ENCODE measurements around the gene UNKL.
A peak's percentile ranks its signal among the peaks of the same experiment; 100 is the strongest.
"Not testable (repeated sequence)": the region's sequence is repeated elsewhere in the genome, so short reads cannot be mapped to it uniquely, and the experiment has no call there.

UNKL gene

DNA sequence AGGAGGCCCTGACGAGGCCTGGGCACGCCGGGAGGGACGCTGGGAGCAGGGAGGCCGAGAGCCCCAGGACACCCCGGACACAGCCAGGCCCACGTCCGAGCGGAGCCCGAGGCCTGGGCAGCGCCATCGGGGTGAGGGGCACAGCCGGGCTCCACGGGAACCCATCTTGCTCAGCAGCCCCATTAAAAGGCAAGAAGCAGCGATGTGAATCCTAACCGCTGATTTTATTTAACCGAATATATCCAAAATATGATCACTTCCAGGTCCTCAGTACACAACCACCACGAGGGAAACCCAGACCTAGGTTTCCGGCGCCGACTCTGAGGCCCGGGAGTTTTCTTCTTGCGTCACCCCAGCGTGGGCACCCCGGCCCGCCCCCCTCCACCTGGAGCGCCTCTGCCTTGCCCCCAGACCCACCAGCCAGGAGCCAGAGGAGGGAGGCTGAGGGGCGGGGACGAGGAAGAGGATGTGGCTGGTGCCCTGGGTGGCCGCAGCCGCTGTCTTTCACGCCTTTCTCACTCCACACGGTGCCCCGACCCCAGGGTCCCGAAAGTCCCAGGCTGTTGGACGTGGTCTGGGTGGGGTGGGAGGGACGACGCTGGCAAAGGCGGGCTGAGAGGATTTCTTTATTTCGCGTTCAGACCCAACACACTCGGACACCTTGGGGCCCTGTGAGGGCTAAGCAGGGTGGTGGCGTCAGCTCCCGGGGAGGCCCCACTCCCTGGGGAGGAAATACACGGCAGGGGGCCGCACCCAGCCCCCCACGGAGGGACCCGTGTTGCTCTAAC lies 30.4 kb upstream of the UNKL start:
- no peak for DNase-seq

- DNase-seq, result no peak
These were observed 29.7 kb upstream of the UNKL start, which contains the start of gene CCDC154 for GRCh38 chr16:1443980-1444729. TSS of gene CCDC154 (minus strand) at chr16:1444556. CDS start at chr16:1444322, 234 bp downstream.

DNA sequence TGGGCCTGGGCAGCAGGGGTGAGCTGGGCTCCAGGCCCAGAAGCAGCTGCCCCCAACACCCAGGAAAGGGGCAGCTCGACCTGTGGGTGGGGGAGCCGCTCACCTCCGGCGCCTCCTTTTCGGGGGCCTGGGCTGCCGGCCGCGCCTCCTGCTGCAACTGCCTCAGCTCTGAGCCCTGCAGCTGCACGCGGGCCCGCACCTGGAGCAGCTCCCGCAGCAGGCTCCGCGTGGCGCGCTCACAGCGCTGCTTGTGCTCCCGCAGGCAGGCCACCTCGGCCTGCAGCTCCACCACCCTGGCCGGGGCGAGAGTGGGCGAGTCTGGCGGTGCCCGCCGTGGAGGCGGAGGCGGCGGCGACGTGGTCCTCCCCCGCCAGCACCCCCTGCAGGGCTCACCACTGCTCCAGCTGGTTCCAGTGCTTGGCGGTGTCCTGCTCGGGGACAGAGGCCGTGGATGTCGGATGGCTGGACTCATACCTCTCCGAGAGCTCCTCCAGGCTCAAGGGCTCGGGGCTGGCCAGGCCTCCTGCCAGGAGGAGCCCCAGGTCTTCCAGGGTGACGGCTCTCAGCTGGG lies 29.0 kb upstream of the UNKL start:
- DNase-seq, result no peak

- DNase-seq, result no peak
These were observed 28.2 kb upstream of the UNKL start for GRCh38 chr16:1442697-1443096.

DNA sequence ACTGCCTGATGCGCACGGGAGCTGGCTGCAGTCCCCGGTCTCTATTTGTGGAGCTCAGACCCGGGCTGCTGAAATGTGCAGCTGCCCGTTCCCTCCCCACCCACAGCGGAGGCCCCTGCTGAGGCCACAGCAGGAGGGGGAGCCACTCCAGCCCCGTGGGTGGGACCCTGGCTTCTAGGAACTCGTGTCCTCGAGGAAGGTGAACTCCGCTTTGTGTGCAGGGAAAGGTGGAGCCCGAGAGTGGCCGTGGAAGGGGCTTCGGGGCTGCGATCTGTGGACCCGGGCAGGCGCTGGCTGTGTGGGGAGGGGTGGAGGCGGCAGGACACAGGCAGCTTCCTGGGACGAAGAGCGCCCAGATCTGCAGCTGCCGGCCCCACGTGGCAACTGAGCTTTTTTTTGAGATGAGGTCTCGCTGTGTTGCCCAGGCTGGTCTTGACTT lies 26.9 kb upstream of the UNKL start:
- DNase-seq, result no peak

- not testable (repeated sequence) for DNase-seq
These were observed 25.2 kb upstream of the UNKL start for GRCh38 chr16:1439699-1440074.

- DNase-seq, result no peak
These were observed 24.7 kb upstream of the UNKL start for GRCh38 chr16:1439058-1439698.

GRCh38 chr16:1438229-1439057 lies 23.9 kb upstream of the UNKL start:
- no peak for DNase-seq

DNA sequence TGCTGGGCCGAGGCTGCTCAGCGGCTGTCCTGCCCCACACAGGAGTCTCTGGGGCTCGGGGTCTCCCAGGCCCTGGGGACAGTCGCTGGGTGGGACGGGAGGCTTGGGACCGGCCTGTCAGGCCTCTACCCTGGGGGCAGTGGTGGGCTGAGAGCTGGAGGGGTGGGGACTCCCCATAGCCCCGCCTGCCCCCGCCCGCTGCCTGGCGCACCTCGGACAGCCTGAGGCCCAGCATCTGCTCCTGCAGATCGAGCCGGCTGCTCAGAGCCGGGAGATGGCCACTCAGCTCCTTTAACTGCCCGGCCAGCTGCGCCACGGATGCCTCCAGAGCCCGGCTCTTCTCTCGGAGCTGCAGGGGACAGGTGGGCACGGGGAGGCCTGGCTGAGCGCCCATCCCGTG lies 23.1 kb upstream of the UNKL start:
- no peak for DNase-seq

DNA sequence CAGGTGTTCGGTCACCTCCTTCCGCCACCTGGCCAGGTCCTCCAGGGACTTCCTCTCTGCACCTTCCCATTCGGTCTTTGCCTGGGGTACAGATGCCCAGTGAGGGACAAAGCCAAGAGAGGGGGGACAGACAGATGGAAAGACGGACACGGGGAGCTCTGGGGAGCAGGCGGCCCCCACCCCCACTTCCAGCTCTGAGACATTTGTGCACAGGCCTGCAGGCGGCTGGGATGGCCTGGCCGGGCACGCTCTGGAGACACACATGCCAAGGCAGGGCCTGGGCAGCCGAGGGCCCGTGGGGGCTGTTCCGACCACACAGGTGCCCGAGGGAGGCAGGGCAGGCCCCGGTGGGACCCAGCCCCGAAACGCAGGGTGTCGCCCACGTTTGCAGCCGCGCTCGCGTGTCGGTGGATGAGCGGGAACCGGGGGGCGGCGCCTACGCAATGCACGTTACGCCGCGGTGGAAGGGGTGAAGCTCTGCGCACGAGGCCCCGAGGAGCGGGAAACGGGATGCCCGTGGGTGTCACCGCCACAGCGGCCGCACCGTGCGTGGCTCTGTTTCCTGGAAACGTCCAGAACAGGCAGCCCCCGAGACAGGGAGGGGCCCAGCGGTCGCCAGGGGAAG lies 22.3 kb upstream of the UNKL start:
- no peak for DNase-seq

DNA sequence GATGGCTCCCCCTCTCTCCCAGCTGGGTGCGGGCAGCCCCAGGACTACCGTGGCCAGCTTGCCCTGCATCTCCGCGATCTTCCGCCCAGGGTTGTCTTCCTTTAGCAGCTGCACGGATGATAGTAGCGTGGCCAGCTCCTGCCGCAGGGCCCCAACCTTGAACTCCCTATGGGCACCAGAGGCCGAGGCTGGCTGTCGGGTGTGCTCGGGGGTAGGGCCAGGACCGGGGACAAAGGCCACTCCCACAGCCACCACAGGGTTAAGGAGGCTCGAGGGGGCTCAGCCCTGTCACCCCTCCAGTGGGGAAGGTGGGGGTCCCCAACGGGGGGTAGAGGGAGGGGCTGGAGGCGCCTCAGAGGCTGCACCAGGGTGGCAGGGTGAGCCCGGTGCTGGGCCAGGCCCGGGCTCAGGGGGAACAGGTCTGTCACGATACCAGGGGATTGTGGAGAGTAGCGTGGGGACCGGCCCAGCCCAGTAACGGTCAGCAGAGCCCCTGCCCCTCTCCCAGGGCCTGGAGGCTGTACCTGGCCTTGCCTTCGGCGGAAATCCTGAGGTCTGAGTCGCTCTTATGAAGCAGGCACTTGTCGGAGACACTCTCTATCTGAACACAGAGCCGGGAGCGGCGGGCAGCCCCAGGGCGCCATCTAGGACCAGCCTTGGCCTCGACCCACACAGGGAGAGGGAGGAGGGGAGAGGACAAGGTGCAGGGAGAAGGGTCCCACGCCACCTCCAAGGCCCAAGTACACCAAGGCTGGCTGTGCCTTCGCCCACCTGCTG lies 21.6 kb upstream of the UNKL start:
- DNase-seq, result no peak

- DNase-seq, result no peak
These were observed 20.4 kb upstream of the UNKL start for GRCh38 chr16:1434644-1435592.

DNA sequence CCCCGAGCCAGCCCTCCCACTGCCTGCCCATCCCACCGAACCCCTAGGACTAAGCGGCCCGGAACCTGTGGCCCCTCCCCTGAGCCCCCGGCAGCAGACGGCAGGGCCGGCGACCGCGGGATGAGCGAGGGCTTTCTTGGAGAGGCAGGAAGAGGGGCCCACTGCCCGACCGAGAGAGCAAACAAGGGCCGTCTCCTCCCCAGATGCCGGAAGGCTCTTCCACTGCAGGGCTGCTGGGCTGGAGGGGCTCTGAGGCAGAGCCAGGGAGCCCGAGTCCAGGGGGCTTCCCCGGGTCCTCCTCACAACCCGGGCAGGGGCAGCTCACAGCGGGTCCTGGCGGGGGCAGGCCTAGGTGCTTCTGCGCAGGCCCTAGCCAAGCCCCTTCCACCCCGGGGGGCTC lies 19.3 kb upstream of the UNKL start:
- no peak for DNase-seq

DNA sequence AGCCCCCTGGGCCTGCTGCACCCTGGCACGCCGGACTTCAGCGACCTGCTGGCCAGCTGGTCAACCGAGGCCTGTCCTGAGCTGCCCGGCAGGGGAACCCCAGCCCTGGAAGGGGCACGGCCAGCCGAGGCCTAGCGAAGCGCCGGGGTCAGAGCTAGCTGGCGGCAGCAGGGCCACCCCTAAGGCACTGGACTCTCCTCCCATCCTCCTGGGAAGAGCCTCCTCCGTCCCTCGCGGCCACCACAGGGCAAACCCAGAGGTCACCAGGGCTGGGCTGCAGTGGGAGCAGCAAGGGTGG lies 18.7 kb upstream of the UNKL start:
- DNase-seq, result no peak

DNA sequence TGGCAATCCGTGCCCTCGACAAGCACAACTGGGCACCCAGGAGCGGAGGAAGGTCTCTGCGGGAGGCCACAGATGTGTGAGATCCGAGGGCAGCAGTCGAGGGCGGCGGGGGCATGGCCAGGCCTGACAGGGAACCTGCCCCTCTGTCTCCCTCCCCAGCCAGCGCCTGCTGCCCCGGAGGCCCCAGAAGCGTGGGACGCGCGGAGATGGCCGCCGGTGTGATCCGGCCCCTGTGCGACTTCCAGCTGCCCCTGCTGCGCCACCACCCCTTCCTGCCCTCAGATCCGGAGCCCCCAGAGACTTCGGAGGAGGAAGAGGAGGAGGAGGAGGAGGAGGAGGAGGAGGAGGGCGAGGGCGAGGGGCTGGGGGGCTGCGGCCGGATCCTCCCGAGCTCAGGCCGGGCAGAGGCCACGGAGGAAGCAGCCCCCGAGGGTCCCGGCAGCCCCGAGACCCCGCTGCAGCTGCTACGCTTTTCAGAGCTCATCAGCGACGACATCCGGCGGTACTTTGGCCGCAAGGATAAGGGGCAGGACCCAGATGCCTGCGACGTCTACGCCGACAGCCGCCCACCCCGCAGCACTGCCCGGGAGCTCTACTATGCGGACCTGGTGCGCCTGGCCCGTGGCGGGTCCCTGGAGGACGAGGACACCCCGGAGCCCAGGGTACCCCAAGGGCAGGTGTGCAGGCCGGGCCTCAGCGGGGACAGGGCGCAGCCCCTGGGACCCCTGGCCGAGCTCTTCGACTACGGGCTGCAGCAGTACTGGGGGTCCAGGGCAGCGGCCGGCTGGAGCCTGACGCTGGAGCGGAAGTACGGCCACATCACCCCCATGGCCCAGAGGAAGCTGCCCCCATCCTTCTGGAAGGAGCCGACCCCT lies 18.1 kb upstream of the UNKL start:
- DNase-seq, result no peak

DNA sequence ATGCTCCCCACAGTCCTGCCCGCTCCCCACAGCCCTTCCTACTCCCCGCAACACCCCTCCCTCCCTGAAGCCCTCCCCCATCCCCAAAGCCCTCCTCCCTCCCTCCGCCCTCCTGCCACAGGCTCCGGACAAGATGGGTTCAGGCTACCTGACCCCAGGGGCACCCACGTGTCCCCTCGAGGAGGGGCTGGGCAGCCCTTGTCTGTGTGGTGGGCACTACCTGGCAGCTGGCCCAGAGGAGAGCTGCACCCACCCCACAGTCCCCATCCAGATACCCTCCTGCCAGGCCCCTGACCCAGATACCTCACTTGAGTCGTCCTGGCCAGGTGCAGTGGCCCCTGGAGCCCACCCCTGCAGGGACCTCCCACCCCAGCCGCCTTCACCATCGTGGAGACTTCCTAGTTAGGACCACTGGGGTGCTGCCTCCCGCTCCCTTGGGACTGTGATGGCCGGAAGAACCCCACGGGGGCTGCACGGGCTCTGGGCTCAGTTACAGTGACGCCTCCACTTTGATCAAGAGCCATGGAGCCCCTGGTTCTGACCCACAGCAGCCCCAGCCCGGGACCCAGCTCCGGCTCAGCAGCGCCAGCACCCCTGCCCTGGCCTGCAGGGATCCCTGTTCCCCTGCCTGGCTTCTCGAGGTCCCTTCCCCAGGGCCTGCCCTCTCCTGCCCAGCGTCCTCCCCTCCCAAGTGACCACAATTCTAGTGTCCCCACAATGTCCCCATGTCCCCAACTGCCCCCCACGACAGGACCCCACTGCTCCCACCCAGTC lies 17.2 kb upstream of the UNKL start:
- DNase-seq, result no peak

GRCh38 chr16:1430759-1431496 lies 16.4 kb upstream of the UNKL start, which contains the start of gene PERCC1:
TSS of gene PERCC1 (plus strand) at chr16:1431078. CDS start at chr16:1432594, 1,516 bp downstream.
- peak; percentile 75 for DNase-seq

Measured in NCI-H1092 (cell line).